T47D (cell line): ENCODE data around the gene KSR2.

ENCODE experiments used
- DNase-seq, 2 experiments: peaks; one replicate each; pipeline versions ENCODE4 v3.0.0 to v3.0.0-alpha.2; 2011 to 2012; ENCODE audit warnings: low read depth in 1 of 2, low spot score in 1 of 2
- JUND ChIP-seq: IDR thresholded peaks from 2 replicates; pipeline ENCODE4 v1.6.1; 2012; ENCODE audit warnings: low read depth
- in situ Hi-C: cut with HindIII; loops from 2 replicates; pipeline ENCODE4 v1.10.0; 2016; ENCODE audit warnings: low sequenced_read_pairs, low pct_unique_long_range_greater_than_20kb

The KSR2 gene

DNA sequence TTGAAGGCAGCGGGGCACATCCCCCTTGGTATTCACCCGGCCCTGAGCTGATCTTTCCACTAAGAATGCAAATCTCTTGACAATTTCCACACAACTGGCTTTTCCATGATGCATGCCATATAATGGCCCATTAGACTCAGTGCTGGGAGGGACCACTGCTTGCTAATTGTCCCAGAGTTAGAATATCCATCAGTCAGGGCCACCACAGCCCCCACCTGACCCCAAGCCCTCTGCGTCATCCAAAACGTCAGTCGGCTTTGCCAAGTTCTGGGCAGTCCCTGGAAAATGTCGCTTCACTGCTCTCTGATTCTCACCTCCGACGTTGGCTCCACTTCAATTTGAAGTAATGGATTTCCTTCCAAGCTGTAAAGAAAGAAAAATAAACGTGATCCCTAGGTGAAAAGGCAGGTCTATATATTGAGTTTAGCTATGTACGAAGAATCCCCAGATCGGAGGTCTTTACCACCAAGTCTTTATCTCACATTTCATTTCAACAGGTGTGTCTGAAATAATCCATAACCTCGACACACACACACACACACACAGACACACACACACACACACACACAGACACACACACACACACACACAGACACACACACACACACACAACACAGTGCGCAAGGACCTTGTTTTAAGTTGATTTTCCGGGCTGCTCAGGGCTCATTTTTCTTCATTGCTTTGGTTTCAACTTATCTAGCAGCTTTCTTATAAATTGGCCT is 441.9 kb downstream of the KSR2 start:
- TF ChIP-seq JUND: no peak
- in situ Hi-C loops: no loop called here
- DNase-seq: no peak

DNA sequence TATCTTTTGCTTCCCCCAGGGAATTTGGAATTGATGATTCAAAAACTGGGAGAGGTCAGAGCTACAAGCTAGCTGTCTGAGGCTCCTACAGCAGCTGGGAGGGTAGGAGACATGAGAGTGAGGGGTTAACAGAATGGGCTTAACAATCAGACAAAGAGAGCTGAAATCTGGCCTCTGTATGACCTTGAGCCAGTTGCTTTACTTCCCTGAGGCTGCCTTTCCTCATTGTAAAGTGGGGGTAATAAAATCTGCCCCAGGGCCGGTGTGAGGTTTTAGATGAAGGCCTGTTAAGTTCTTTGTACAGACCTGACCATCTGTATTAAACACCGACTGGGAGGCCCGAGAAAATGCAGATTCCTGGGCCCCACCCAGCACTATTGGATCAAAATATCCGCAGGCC is 443.0 kb downstream of the KSR2 start:
- no peak for TF ChIP-seq JUND
- DNase-seq: no peak
- in situ Hi-C loops: no loop called here

DNA sequence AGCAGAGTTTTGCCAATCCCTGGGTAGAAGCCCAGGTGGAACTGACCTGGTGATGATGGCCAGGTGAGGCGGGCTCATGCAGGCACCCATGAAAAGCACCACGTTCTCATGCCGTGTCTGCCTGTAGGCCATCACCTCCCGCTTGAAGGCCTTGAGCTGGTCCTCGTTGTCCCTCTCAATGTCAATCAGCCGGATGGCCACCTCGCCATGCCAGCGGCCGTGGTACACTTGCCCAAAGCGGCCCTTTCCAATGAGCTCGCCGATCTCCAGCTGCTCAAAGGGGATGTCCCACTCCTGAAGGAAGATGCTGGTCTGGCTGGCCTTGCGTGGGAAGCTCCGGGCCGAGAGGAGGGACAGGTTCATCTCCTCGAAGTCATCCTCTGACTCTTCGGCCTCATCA is 444.0 kb downstream of the KSR2 start:
- TF ChIP-seq JUND: no peak
- DNase-seq: no peak
- in situ Hi-C loops: no loop called here

DNA sequence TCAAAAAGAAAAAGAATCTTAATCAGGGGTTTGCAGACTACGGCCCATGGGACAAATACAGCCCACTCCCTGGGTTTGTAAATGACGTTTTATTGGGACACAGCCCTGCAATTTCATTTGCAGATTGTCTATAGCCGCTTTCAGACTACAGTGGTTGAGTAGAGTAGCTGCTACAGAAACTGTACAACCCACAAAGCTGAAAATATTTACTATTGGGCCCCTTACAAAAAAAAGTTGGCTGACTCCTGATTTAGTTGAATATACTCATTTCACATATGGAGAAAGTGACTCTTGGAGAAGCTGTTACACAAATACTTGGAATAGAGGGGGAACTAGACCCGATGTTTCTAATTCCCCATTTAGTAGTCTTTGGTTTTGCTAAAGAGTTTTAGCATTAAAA is 444.8 kb downstream of the KSR2 start:
- no peak for DNase-seq
- TF ChIP-seq JUND: no peak
- in situ Hi-C loops: no loop called here

DNA sequence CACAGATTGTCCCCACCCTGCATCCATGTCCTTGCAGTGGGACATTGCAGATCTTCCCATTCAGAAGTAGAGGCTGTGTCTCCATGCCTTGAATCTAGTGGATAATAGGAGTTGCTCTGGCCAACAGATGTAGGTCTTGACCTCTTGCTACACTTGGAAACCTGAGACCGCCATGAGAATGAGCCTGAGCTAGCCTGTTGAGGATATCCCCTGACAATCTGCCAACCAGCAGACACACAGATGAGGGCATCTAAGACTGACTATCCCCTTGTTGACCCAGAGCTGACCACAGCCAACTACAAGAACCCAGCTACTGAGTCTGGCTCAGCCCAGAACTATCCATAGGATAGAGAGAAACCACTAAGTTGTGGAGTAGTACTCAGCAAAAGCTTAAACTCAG is 446.2 kb downstream of the KSR2 start:
- no peak for TF ChIP-seq JUND
- DNase-seq: no peak
- in situ Hi-C loops: no loop called here

DNA sequence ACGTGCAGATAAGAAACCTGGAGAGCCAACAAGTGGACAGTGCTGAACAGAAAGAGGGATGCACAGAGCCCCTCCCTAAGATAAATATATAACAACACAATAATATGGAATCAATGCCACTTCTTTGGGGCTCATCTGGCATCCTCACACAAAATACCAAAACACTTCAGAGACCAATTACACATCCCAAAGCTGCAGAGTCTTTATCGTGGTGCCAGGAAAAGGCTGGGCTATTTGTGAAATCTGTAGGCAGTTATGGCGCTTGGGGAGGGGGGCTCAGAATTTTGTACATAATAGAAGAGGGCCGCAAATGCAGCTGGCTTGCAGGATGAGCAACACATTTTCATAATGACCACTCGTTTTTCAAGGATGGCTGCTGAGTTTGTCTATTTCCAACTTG is 446.9 kb downstream of the KSR2 start:
- in situ Hi-C loops: no loop called here
- TF ChIP-seq JUND: no peak
- no peak for DNase-seq

DNA sequence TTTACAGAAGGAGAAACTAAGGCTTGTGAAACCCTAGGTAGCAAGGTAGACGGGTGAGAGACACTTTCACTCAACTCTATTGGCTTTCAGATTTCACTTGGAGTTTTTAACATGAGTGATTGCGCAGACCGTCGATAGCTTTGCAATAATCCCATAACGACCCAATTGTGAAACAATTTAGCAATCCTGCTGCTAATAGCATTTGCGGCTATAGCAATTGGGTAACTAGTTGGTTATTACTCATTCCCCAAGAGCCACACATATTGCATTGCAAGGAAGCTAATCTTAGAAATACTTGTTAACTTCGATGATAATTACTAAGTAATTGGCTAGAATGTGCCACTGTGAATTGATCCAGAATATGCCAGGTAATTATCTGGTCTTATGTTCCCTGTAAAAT is 447.4 kb downstream of the KSR2 start:
- DNase-seq: no peak
- in situ Hi-C loops: no loop called here
- TF ChIP-seq JUND: no peak

DNA sequence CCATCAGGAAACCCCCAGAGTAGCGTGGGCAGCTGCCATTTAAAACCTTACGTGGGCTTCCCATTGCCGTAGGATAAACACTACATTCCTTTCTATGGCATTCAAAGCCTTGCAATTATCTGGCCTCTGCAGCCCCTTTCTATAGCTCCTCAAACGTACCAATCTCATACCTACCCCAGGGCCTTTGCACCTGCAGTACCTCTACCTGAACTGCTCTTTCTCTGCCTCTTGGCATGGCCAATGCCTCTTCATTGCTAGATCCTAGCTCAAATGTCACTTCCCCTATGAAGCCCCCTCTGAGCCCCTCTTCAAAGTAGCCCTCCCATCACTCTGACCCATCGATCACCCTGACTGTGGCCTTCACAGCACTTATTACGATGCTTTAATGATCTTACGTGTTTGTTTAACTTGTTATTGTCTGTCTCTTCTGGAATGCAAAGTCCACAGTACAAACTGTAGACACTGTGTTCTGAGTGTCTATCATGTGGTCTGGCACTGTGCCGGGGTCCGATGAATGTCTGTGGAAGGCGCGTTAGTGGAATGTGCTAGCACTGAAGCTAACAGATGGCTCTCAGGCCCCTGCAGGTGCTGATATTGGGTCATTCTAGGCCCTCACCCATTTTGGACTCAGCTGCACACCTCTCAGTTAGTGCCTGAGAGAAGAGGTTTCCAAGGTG is 450.1 kb downstream of the KSR2 start:
- DNase-seq: peak; percentile 28 to 82
- in situ Hi-C loops: no loop called here
- TF ChIP-seq JUND: no peak

DNA sequence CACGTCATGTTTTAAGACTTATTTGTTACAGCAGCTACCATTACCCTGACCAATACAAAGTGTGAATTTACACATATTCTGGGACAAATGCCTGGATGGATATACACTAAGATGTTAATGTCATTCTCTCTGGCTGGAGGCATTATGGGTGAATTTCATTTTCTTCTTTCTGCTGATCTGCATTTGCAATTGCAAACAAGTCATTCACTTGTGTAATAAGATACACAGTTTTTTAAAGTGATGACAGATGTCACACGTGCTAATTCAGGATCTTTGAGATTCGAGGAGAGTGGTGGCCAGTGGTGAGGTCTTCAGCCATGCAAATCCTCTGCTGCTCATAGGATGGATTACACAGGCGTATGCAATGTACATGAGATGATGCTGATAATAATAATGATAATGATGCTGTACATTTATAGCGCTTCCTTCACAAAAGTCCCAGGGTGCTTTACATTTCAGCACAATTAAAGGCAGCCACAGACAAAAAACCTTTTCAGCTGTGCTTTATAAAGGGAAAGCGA is 451.5 kb downstream of the KSR2 start:
- no peak for DNase-seq
- in situ Hi-C loops: no loop called here
- no peak for TF ChIP-seq JUND

DNA sequence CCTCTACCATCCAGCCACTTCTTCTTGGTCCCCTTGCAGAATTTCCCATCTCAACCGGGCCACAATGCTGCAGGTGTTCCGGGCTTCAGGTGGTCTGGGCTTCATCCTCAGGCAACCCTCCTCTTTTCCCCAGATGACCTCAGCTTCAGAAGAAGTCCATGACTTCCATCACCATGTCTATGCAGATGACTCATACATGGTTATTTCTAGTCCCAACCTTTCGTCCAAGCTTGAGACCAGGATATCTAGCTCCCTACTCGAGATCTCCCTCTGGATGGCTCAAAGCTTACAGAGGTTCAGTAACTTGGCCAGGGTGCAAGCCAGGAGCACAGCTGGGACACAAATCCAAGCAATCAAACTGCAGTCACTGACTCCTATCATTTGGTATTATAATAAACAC is 452.8 kb downstream of the KSR2 start:
- no peak for DNase-seq
- in situ Hi-C loops: no loop called here
- TF ChIP-seq JUND: no peak

DNA sequence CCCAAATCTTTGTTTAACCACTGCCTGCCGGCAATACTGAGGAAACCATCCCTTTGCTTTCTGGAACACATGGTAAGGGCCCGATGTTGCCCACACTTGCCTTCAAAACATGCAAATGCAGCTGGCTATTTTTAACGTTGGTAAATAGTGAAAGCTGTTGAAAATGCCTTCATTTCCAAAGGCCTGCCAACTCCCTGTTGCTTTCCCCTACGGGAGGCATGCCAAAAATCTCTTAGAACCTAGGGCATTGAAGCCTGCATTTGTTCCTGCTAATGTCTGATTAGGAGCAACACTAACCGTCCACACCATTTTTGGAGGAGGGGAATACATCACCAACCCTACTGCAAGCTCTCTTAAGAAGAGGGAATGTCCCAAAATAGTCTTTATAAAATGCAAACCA is 454.8 kb downstream of the KSR2 start:
- TF ChIP-seq JUND: no peak
- in situ Hi-C loops: no loop called here
- DNase-seq: no peak

DNA sequence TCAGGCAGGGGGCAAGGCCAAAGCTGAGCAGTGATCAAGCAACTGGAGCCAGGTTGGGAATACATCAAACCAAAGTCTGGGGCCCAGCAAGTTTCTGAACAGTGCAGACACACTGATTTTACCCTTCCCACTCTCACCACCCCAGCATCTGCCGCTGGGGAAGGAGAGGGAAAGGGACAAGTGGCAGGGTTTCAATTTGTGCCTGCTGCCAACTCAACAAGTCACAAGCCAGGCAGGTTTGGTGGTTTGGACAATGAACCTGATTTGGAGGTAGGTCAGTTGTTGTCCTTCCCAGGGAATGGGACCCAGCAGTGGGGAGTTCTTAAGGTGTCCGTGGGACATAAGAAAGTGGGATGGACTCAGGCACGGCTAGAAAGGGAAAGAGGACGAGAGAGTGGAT is 455.4 kb downstream of the KSR2 start:
- no peak for TF ChIP-seq JUND
- in situ Hi-C loops: no loop called here
- DNase-seq: no peak

DNA sequence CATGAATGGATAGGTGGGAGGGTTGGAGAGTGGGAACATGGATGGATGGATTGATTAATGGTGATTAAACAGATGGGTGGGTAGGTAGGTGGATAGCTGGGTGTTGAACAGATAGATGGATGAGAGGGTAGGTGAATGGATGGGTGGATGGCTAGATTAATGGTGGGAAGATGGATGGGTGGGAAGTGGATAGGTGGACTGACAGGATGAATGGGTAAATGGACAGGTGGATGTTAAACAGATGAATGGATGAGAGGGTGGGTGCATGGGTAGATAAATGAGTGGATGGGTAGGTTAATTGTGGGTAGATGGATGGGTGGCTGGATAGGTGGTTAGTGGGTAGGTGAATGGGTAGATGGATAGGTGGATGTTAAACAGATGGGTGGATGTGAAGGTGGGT is 460.3 kb downstream of the KSR2 start:
- DNase-seq: no peak
- in situ Hi-C loops: no loop called here
- no peak for TF ChIP-seq JUND

DNA sequence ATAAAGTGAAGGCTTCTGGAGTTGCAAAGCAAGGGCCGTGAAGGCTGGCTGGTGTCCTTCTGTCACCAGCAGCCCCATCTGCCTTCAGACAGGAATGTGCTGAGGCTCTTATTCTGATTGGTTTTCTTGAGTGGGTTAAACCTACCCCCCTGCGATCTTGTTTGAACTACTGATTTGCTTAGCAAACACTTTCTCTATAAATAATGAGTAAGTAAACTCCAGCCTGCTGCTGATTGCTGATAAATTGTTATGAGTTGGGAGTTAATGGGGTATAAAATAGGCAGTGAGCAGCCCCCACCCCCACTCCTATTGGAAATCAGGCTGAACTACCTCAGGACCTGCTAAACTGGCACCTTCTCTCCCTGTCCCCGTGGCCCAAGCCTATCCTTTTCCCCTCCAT is 461.2 kb downstream of the KSR2 start:
- peak in 1 of 2 experiments; percentile 37 for DNase-seq
- 0 out of 2 replicates have a peak, but pooled peaks have one; percentile 16 for TF ChIP-seq JUND

More for the DNA sequence above, 461.2 kb downstream of the KSR2 start:
- in situ Hi-C loops: no loop called here
